GM13977 (cell line): ENCODE results near the gene UNC13A.
A peak's percentile ranks its signal among the peaks of the same experiment; 100 is the strongest.

ENCODE experiments used
- DNase-seq: peaks from one replicate; pipeline ENCODE4 v3.0.0; 2012; ENCODE audit warnings: low spot score
- in situ Hi-C: fragments of 300-500 bp; cut with MboI; formaldehyde crosslinking; loops from one replicate; pipeline ENCODE4 v1.12.0; 2022; ENCODE audit warnings: low sequenced_read_pairs, low pct_unique_long_range_greater_than_20kb, mixed read lengths, inconsistent platforms; ENCODE audit not compliant: unreplicated experiment
- TF ChIP-seq, protein P1 (sequence below): IDR thresholded peaks from 2 replicates; pipeline ENCODE4 v1.5.1; 2012; ENCODE audit warnings: mild to moderate bottlenecking, control low read depth; ENCODE audit not compliant: insufficient read depth; ENCODE audit errors: extremely low read depth, missing control alignments

Gene UNC13A

DNA sequence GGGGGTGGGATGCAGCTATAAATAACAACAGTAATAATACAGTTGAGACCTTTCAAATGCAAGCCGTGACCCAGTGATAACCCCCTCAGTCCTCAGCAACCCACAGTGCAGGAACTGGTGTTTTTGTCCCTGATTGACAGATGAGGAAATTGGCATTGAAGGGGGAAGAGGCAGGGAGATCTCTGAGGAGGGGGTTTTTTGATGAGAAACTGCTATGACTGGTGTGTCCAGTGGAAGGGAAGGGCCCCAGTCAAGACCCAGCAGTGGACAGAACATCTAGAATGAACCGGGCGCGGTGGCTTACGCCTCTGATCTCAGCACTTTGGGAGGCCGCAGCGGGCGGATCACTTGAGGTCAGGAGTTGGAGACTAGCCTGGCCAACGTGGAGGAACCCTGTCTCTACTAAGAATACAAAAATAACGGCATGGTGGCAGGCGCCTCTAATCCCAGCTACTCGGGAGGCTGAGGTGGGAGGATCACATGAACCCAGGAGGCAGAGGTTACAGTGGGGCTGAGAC, 33.0 kb upstream of the UNC13A start:
- in situ Hi-C loops: no loop called here
- DNase-seq: no peak
- TF ChIP-seq, protein P1, sequence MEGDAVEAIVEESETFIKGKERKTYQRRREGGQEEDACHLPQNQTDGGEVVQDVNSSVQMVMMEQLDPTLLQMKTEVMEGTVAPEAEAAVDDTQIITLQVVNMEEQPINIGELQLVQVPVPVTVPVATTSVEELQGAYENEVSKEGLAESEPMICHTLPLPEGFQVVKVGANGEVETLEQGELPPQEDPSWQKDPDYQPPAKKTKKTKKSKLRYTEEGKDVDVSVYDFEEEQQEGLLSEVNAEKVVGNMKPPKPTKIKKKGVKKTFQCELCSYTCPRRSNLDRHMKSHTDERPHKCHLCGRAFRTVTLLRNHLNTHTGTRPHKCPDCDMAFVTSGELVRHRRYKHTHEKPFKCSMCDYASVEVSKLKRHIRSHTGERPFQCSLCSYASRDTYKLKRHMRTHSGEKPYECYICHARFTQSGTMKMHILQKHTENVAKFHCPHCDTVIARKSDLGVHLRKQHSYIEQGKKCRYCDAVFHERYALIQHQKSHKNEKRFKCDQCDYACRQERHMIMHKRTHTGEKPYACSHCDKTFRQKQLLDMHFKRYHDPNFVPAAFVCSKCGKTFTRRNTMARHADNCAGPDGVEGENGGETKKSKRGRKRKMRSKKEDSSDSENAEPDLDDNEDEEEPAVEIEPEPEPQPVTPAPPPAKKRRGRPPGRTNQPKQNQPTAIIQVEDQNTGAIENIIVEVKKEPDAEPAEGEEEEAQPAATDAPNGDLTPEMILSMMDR: no peak

DNA sequence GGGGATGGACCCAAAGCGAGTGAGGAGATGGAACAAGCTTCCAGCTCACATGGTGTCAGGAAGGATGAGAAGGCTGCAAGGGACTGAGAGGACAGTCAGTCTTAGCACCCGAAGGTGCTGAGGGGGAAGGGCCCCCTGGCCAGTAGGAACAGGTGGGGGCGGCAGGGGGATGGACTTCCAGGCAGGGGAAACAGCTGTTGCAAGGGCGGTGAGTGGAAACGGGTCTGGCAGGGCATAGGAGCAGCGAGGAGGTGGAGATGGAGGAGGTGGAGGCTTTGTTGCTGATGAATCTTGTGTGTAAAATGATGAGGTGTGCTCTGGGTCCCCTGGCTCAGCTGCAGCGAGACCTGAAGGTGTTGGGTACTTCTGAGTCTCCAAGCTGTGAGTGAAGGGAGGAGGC, 32.3 kb upstream of the UNC13A start:
- TF ChIP-seq, protein P1: no peak
- in situ Hi-C loops: no loop called here

DNA sequence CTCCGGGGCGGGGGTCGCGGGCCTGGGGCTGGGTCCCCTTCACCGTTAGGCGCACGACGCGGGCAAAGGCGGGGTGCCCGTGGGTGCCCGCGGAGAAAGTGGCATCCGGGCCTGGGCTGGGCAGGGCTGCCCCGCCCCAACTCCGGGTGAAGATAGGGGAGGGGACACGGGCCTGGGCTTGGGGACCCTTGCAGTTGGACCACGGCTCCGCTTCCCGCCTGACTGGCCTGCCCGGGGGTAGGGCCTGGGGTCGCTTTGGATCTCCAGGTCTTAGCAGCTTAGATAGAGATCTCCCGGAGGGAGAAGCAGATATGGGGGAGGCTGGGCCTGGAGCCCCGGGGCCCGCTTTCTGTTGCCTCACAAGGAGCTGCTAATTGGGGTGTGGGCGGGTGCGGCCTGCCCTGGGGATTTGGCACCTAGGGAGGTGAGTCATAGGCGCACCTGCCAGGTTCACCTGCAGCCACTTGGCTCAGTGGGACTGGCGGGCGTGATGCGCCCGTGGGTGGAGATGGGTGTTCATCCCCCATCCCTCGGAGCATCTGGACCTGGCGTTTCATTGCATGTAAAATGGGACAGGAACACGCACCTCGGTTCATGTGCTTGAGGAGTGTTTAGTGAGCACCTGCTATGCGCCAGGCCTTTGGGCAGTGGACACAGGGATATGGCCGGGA, 31.7 kb upstream of the UNC13A start:
- in situ Hi-C loops: loop anchor here (10.0 kb wide), 1 partner anchor 55 kb away; no protein-coding TSS in a partner anchor
- TF ChIP-seq, protein P1: no peak
- no peak for DNase-seq

More for the DNA sequence above, 32.3 kb upstream of the UNC13A start:
- no peak for DNase-seq

DNA sequence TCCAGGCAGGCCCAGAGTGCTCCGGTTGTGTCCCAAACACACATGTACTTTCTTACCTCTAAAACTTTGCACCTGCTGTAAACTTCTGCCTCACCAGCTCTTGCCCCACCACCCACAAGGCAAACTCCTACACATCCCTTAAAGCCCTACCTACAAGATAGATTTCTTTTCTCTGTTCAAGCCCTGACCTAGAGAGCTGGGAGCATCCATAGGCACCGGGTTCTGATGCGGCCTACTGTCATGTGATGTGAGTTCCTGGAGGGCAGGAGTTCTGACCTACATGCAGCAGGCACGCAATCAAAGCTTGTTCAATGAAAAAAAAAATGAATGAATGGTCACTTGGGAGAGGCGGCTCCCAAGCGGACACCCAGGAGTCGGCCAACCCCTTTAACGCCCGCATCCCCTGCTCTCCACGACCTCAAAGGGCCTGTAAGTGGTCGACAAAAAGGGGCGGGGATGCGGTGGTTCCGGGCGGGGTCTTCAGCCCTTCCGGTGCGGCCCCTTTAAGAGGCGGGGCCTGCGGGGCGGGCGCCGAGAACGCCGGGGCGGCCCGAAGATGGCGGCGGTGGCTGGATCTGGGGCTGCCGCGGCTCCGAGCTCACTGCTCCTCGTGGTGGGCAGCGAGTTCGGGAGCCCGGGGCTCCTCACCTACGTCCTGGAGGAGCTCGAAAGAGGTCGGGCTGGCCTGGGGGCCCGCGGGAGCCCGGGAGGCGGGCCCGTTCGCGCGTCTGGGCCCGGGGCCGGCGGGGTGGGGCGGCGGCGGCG, 31.0 kb upstream of the UNC13A start, which contains the start of gene MAP1S:
TSS of gene MAP1S (plus strand) at position 534 of the 765 bp plus-strand sequence. CDS start at position 557, 23 bp downstream.
- in situ Hi-C loops: loop anchor here (10.0 kb wide), 1 partner anchor 56 kb away; no protein-coding TSS in a partner anchor
- TF ChIP-seq, protein P1: no peak
- peak; percentile 96 for DNase-seq

DNA sequence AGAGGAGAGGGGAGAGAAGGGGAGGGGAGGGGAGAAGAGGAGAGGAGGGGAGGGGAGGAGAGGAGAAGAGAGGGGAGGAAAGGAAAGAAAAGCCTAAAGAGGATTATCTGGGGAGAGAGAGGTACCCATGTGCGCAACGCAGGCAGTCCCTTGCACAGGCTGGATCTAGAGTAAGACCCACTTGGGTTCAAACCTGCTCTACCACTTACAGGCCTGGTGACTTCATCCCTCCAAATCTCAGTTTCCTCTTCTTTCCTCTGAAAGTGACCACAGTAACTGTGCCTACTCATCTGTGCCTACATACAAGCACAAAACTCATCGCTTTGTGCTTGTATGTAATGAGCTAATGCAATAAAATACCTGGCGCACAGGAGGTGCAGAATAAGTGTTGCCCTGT, 30.4 kb upstream of the UNC13A start:
- TF ChIP-seq, protein P1: no peak
- in situ Hi-C loops: loop anchor here (10.0 kb wide), 1 partner anchor 56 kb away; no protein-coding TSS in a partner anchor
- DNase-seq: no peak

DNA sequence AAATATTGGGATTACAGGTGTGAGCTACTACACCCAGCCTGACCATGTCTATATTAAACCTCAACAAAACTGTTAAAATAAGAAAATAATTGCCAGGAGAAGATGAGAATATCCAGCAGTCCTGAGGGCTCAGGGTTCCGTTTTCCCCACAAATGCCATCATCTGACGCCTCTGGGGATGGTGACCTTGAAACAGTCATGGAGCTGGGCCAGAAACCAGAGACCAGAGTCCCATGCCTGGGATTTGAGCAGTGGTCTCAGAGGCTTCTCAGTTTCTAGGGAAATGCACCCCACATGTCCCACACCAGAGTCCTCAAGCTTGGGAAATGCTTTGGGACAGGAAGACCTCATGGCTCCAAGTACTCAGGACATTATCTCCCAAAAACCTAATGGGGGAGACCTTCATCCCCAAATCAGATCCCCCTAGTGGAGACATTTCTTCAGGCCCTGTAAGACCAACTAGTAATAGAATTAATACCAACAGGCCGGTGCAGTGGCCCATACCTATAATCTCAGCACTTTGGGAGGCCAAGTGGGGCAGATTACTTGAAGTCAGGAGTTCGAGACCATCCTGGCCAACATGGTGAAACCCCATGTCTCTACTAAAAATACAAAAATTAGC, 28.3 kb upstream of the UNC13A start:
- TF ChIP-seq, protein P1: no peak
- no peak for DNase-seq
- in situ Hi-C loops: loop anchor here (10.0 kb wide), 1 partner anchor 58 kb away; no protein-coding TSS in a partner anchor
